SK-N-MC (cell line): Measurements from ENCODE around the gene ACOT13.
"Not testable (repeated sequence)": the region's sequence is repeated elsewhere in the genome, so short reads cannot be mapped to it uniquely, and the experiment has no call there.

Experiments used
- FOXP2 ChIP-seq: optimal IDR thresholded peaks from 2 replicates; pipeline ENCODE3; 2011; ENCODE audit warnings: mild to moderate bottlenecking, moderate library complexity; ENCODE audit not compliant: insufficient read depth; ENCODE audit errors: extremely low read length, control extremely low read depth
- POLR2AphosphoS5 ChIP-seq: IDR thresholded peaks from 2 replicates; pipeline ENCODE4 v1.6.1; 2012; ENCODE audit warnings: mild to moderate bottlenecking, low read depth, low read length, borderline replicate concordance

DNA sequence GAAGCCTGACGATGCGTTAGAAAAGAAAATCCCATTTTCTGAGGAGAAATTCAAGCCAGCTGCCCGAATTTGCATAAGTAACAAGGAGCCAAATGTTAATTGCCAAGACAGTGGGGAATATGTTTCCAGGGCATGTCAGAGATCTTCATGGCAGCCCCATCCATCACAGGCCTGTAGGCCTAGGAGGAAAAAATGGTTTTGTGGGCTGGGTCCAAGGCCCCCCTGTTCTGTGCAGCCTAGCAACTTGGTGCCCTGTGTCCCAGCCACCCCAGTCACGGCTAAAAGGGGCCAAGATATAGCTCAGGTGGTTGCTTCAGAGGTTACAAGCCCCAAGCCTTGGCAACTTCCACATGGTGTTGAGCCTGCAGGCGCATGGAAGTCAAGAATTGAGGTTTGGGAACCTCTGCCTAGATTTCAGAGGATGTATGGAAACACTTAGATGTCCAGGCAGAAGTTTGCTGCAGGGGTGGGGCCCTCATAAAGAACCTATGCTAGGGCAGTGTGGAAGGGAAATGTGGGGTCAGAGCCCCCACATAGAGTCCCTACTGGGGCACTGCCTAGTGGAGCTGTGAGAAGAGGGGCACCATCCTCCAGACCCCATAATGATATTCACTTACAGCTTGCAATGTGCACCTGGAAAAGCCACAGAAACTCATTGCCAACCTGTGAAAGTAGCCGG lies 64.7 kb downstream of the ACOT13 start:
- not testable (repeated sequence) for TF ChIP-seq POLR2AphosphoS5, FOXP2
